ENCODE results near the gene KREMEN1.
"Not testable (repeated sequence)": the region's sequence is repeated elsewhere in the genome, so short reads cannot be mapped to it uniquely, and the experiment has no call there.

The KREMEN1 gene

DNA sequence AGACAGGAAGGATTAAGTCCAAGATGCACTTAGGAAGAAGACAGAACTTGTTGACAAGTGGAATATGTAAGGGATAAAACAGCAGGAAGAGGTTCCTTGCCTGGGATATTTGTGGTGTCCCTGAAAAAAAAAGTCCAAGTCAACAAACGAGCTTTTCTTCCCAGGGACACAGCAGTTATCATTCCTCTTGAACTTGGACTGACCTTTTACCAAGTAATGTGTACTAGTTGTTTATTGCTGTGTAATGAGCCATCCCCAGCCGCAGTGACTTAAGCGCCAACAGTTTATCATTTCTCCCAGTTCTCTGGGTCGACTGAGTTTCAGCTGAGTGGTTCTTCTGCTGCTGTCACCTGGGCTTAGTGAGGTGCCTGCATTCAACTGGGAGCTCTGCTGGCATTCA lies 37.0 kb downstream of the KREMEN1 start:
- no peak for DNase-seq

DNA sequence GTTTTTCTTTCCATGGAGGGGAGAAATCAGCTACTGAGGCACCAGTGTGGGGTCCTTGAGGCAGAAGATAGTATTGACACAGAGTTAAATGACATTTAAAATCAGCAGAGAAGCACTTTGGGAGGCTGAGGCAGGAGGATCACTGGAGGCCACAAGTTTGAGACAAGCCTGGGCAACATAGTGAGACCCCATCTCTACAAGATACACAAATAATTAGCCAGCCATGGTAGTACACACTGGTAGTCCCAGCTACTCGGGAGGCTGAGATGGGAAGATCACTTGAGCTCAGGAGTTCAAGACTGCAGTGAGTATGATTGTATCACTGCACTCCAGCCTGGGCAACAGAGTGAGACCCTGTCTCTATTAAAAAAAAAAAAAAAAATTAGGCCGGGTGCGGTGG lies 38.1 kb downstream of the KREMEN1 start:
- no peak for DNase-seq

DNA sequence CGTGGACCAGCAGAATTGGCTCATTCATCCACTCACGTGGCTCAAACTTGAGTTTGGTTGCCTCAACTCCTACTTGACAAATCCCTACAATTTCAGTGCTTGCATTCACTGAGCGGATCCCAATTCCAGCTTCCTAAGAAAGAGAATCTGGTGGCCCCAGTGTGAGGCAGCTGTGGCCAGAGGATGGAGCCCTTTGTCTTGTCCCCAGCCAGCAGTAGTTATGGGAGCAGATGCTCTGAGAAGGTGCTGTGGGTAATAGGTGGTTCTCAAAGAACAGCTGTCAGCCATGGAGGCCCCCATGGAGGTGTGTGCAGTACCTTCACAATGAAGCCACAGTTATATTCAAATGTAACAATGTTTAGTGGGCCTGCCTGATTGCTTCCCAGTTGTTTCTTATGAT lies 39.3 kb downstream of the KREMEN1 start:
- DNase-seq, result no peak

DNA sequence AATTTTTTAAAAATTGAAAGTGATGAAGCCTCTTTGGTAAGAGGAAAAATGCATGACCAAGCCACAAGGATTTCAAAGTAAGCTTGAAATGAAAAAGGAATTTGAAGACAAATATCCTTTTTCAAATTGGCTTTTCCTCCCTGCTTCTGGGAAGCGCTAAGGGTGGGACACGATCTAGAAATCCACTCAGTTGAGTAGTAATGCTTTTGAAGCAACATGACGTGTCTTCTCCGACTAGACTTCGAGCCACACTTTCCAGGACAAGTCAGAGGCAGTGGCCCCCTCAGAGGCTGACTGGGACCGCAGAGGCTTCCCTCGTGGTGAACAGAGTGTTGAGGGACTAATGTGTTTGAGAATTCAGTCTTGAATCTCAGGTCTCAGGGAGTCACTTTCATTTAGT lies 39.8 kb downstream of the KREMEN1 start:
- no peak for DNase-seq

DNA sequence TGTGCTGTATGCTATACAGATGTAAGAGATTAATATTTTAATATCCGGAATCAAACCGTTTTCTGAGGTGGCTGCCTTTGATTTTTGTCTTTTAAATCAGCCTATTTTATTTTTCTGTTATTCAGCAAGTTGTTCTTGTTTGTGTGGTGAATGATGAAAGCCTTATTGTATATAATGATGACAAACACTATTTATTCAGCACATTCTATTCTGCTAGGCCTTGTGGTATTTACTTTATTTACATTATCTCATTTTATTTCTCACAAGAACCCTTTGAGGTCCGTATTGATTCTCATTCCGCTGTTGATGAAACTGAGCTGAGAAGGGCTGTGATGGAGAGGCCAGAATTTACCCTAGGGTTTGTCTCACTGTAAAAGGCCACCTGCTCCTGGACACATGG lies 40.5 kb downstream of the KREMEN1 start:
- DNase-seq, result no peak

DNA sequence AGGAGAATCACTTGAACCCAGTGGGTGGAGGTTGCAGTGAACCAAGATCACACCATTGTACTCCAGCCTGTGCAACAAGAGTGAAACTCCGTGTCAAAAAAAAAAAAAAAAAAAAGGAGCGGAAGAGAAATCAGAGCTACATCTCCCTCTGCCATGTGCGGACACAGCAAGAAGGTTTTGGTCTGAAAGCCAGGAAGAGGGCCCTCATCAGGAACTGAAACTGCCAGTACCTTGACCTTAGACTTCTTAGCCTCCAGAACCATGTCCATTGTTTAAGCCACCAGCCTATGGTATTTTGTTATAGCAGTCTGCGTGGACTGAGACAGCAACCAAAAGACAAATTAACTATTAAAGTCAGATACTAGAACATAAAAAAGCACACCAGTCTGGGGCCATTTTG lies 41.6 kb downstream of the KREMEN1 start:
- no peak for DNase-seq

DNA sequence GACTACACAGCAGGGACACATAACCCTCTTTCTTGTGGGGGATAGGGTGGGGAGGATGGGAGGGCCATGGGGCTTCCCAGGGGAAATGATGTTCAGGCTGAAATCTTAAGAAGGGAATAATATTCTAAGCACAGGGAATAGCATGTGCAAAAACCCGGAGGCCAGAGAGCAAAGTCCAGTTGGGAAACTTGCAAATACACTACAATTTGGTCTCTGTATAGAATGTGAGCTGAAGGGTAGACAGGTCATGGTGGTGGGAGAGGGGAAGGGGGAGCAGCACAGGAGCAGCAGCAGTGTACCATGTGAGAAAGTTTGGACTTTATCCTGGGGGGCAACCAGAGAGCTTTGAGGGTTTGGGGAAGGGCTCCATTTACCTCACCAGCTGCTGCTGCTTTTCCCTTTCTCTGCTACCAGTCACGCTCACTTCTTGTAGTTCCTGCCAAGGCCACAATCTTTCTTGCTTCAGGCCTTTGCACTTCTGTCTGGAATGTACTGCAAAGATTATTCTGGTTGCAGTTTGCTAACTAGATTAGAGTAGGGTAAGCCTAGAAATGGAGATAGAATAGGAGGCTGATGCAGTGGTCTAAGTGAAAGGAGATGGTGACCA lies 43.0 kb downstream of the KREMEN1 start:
- DNase-seq, result no peak

DNA sequence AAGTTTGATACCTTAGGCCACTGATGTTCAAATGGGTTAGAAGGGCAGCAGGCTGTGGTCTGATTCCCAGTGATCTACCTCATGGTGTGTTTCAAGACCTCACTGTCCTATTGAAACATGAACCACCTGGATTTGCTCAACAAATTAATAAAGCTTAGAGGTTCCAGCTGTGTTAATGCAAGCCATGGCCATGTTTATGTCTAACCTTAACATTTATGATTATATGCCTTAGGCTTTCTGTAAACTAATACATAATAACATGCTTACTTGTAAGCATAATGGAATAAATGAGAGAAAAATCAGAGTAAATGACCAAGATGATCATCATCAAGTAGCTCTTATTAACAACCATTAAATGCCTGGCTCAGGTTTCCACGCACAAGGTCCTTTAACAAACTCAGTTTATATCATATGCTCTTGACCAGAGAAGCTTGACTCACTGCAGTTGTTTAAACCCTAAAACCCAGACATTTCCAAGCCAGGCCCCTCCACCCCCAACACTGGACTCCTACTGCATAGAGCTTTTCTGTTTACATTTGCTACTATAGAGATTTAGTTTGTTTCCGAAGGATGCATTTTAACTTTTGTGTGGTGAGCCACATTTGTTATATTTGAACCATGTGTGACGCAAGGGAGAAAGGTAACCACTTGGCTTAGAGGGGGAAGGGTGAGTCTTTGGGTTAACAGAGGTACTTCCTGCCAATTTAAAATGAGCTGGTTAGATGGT lies 43.7 kb downstream of the KREMEN1 start:
- DNase-seq, result no peak

DNA sequence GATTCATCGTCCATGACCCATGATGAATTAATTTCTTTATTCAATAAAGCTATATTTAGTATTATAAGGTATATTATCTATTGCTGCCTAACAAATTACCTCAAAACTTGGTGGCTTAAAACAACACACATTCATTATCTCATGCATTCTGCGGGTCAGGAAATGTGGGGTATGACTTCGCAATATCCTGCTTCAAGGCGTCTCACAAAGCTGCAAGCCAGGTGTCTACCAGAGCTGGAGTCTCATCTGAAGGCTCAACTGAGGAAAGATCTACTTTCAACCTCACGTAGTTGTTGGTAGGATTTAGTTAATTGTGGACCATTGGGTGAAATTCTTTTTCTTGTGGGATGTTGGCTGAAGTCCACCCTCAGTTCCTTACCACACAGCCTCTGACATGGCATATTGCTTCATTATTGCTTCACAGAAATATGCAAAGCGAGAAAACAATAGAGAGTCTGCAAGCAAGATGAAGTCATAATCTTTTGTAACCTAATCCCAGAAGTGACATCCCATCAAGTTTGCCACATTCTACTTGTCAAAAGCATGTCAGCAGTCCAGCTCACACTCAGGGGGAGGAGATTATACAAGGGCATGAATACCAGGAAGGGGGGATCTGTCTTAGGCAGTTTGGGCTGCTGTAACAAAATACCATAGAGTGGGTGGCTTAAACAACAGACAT lies 45.1 kb downstream of the KREMEN1 start:
- no peak for DNase-seq

DNA sequence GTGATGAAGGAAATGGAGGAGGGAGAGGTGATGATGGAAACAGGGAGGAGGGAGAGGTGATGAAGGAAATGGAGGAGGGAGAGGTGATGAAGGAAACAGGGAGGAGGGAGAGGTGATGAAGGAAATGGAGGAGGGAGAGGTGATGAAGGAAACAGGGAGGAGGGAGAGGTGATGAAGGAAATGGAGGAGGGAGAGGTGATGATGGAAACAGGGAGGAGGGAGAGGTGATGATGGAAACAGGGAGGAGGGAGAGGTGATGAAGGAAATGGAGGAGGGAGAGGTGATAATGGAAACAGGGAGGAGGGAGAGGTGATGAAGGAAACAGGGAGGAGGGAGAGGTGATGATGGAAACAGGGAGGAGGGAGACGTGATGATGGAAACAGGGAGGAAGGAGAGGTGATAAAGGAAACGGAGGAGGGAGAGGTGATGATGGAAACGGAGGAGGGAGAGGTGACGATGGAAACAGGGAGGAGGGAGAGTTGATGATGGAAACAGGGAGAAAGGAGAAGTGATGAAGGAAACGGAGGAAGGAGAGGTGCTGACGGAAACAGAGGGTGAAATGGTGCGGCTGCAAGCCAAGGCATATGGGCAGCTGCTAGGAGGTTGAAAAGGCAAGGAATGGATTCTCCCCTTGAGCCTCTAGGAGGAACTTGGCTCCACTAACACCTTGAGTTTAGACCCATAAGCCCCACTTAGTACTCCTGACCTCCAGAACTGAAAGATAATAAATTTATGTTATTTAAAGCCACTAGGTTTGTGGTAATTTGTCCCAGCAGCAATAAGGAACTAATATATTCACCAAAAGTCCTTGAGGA lies 47.5 kb downstream of the KREMEN1 start:
- DNase-seq, result not testable (repeated sequence)

DNA sequence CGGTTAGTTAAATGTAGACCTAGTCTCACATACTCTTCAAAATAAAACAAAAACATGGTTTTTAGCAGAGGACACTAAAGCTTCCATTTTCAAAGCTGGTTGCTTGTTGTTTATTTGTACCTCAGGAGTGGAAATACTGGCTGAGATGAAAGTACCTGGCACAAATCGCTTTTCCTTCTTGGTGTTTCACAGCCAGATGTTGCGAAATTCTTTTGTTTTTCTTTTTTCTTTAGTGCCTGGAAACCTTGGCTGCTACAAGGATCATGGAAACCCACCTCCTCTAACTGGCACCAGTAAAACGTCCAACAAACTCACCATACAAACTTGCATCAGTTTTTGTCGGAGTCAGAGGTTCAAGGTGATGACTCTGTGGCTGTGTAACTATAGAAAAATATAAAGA lies 48.3 kb downstream of the KREMEN1 start:
- DNase-seq, result no peak

DNA sequence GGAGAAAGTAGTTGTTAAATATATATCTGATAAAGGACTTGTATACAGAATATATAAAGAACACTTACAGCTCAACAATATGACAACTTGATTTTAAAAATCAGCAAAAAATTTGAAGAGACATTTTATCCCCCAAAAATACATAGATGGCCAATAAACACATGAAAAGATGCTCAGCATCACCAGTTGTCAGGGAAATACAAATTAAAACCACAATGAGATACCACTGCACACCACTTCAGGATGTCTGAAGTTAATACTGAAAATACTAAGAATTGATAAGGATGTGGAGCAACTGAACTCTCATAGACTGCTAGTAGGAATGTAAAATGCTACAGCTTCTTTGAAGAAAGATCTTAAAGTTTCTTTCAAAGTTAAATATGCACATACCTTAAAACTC lies 49.2 kb downstream of the KREMEN1 start:
- no peak for DNase-seq

DNA sequence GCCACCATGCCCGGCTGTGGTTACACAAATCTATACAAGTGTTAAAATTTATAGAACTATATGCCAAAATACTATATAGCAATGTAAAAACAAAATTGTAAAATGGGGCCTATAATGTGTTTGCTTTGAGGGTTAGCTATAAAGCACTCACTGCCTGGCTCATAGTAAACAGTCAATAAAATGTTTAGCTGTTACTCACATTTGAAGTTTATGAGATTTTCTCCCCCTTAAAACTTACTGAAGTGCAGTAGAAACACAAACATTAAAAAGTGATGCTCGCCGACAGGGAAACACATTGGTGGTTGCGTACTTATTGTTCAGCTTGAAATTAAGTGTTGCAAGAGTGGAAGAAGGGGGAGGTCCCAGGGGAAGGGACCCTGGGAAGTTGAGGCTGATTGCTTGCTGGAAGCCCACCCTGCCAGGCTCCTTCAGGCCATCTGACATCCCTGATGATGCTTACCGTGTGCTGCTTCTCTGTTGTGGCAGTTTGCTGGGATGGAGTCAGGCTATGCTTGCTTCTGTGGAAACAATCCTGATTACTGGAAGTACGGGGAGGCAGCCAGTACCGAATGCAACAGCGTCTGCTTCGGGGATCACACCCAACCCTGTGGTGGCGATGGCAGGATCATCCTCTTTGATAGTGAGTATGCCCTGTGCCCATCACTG lies 52.1 kb downstream of the KREMEN1 start:
- no peak for DNase-seq

DNA sequence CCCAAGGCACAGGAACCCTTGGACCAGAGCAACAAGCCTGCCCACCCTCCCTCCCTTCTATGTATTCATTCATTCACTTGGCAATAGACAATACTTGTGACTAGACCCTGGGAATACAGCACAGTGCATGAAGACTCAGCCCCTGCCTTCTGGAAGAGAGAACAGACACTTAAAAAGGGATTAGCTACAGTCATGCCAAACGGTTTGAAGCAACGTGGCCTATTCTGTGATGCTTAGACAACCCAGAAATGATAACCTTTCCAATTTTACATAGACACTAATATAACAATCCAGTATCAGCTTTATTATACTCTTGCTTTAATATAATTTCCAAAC lies 52.6 kb downstream of the KREMEN1 start:
- no peak for DNase-seq

DNA sequence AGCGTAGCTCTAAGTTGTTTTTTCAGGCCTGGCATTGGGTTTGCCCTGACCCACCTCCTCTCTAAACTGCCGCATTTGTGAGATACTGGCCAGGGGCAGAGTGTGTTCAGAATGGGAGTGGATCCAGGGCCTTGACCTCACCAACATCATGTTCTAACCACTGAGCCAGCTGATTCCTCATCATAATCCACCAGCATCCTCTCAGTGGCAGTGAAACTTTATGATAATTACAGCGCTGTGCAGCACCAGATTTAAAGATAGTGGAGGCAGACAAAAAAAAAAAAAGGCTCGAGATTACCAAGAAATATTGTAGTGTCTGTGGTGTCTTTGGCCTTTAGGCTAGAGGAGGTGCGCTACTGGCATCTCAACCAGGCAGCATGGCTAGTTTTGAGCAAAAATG lies 53.0 kb downstream of the KREMEN1 start:
- DNase-seq, result no peak

DNA sequence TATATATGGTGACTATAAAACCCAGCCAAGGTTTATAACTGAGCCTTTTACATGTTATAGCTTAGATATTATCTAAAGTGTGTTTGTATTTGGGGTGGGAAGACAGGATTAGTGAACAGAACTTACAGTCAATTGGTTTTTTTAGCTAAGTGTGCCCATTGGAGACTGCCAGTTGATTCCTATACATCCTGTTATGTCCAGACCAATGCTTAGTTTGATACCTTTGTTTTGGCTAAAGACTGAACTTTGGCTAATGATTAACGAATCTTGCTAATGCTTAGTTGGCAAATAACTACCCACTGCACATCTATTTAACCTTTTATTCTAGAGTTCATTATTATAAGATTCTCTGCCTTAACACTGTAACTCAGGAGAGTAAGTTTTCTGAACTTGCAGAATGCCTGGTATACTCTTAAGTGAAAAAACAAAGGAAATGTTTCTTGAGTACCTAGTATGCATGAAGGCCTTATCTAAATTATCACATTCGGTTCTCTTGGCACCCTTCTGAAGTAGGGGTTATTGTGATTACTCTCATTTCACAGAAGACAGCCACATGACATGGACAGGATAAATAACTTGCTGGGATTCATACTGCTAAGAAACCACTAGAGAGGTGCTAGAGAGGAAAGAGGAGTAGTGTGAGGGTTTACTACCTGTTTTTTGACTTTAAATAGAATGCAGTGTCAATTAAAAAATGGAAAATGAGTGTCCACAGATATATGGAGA lies 54.0 kb downstream of the KREMEN1 start:
- DNase-seq, result no peak

DNA sequence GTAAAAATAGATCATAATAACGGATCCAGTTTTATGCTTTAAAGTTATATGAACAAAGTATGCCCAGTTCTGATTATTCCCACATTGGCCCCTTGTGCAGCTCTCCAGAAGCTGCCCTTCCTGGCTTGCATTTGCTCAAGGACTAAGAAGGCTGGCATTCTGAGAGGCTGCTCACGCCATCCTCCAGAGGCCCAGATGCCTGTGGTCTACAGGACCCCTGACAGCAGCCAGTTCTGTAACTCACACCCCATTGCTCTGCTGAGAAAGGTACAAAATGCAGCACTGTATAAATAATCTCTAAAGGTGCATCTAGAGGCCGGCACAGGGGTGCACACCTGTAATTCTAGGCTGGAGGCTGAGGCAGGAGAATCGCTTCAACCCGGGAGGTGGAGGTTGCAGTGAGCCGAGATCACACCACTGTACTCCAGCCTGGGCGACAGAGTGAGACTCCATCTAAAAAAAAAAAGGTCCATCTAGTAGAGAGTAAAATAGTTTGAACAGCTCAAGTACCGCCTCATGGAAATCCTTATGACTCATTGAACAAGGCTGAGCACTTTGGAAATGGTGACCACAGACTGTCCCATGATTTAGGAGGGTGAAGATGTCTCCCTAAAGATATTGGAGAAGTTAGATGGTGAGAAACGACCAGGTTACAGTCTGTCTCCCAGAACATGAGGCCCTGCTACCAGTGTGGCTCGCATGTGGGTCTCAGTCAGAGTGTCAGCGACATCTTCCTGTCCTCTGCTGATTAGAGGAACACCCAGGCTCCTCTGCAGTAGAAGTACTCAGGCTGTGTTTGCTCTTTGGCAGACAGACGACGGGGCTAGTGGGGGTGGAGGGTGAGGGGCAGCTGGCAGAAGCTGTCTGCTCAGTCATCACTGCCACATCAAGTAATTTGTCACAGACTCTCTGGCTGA lies 56.3 kb downstream of the KREMEN1 start:
- no peak for DNase-seq

DNA sequence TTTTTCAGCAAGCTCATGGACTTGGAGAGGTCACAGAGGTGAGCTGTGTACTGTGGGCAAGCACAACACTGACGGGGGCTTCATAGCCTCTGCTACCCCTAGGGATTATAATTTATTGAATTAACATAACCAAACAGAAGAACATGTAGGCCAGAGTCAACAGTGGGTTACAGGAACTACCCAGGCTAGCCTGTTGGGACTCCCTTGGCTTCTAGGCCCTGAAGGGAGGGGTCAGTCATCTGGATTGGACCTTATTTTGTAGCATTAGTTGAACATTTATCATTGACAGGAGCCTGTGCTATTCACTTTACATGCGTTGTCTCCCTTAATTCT lies 56.9 kb downstream of the KREMEN1 start:
- DNase-seq, result no peak

DNA sequence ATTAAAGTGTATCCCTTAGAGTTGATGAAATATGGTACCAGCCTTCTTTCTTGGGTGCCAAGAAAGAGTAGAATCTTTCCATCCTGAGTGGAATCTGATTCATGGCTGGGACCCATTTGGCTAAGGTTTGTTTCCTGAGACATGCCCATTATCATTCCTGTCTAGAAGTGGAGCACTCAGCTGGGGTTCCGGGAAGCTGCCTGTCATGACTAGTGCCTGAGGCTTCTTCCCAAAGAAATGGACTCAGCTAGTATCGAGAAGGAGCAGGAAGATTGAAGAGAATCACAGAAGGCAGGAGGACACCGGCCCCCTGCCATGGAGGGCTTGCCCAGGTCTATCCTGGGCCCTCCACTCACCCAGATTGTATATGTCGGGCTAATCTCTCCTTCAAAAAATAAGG lies 57.6 kb downstream of the KREMEN1 start:
- no peak for DNase-seq

DNA sequence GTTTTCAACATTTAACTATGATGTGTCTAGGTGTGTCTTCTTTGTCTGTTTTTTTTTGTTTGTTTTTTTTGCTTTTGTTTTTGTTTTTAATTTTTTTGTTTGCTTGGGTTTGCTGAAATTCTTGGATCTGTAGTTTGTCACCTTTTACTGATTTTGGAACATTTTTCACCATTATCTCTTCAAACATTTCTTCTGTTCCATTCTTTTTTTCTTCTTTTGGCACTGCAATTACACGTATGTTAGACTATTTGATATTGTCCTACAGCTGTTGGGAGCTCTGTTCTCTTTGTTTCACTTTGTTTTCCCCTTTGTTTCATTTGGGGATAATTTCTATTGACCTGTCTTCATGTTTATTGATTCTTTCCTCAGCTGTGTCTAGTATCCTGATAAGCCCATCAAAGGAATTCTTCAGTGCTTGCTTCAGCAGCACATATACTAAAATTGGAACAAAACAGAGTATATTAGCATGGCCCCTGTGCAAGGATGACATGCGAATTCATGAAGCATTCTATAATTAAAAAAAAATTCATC lies 60.8 kb downstream of the KREMEN1 start:
- DNase-seq, result no peak

DNA sequence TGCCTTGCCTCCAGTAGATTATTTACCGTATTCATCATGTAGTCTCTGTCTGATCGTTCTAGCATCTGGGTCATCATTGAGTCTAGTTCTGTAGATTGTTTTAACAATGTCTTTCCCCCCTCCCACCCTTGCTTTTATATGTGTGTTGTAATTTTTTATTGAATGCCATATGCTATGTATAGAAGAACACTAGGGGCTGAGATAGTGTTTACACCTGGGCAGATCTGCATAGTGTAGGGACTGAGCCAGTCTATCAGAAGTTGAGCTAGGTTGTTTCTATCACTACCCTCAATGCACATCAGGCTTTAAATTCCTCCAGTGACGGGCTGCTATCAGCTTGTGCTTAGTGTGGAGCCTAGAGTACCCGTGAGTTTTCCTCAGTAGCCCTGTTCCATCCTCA lies 61.6 kb downstream of the KREMEN1 start:
- DNase-seq, result no peak

Data from right forelimb (tissue), 1 donor.